ENCODE data around the gene C3orf62. TPM values are rescaled to one million over a fixed set of nuclear protein-coding genes. Genes with fewer than 3 reads are reported as not detected.

C3orf62 gene
- total RNA-seq (2014; rRNA removed; shearing (Covaris generic)) = 4.1 and 4.2 TPM in 2 replicates

DNA sequence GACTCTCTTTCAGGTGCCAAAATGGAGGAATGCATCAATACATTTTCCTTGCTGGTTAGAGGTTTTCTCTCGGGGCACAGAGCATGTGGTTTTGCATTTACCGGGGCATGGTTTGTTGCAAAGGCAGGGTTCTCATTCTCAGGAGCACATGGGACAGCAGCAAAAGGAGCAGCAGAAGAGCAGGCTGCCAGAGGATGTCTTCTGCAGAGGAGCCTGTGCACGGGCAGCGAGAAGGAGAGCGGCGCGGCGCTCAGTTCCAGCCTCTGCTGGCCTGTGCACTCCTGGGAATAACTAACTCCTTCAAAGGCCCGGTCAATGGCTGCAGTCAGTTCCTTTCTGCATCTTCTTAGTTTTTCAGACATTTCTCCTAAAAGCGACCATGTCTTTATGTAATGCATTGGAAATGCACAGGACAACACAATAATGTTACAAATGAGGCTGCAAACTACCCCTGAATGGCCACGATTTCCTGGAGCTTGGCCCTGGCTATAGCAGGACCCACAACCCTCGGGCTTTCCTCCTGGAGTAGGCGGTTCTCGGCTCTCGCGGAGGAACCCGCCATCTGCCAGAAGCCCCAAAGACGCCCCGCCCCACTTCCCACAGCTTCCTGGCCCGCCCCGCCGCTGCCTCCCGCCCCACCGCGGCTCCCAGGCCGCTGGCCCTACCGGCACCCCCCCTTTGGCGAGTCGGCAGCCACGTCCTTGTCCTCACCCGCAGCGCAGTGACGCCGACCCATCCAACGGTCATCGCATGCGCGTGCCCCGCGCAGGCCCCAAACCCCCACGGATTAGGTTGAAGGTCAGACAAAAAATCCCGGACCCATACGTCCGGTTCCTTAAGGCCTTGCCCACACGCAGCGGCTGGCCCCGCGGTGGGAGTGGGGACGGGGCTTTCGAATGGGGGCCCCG, at the start of gene C3orf62:
Gene C3orf62 (minus strand): TSS at position 758 of the 908 bp plus-strand sequence. CDS start 360 bp downstream, at position 398.

Small RNAs within 50 kb of the gene (small RNA-seq; reads per million reads assigned to genes)
- gene AC121247.2 (not detected), gene MIR4271 (not detected), gene RF00019 (not detected)

Other genes starting within 250 kb of the C3orf62 start
- 821 and 830 TPM in 2 replicates for gene IMPDH2, start 247.8 kb downstream of the C3orf62 start, total RNA-seq (2014; rRNA removed; shearing (Covaris generic))
- 59.3 and 90.7 TPM in 2 replicates for gene QRICH1, start 183.2 kb downstream of the C3orf62 start, total RNA-seq (2014; rRNA removed; shearing (Covaris generic))
- gene QARS1, start 172.5 kb downstream of the C3orf62 start, total RNA-seq (2014; rRNA removed; shearing (Covaris generic)) = 274 and 318 TPM in 2 replicates
- gene USP19, start 156.4 kb downstream of the C3orf62 start, total RNA-seq (2014; rRNA removed; shearing (Covaris generic)) = 95.6 and 106 TPM in 2 replicates
- 264 and 272 TPM in 2 replicates for gene LAMB2, start 144.2 kb downstream of the C3orf62 start, total RNA-seq (2014; rRNA removed; shearing (Covaris generic))
- 35.7 and 39.9 TPM in 2 replicates for gene CCDC71, start 110.9 kb downstream of the C3orf62 start, total RNA-seq (2014; rRNA removed; shearing (Covaris generic))
- 7.1 and 10.3 TPM in 2 replicates for gene KLHDC8B, start 105.6 kb downstream of the C3orf62 start, total RNA-seq (2014; rRNA removed; shearing (Covaris generic))
- gene USP4, start 62.8 kb upstream of the C3orf62 start, total RNA-seq (2014; rRNA removed; shearing (Covaris generic)) = 25.0 and 31.7 TPM in 2 replicates
- gene GPX1, start 81.1 kb upstream of the C3orf62 start, total RNA-seq (2014; rRNA removed; shearing (Covaris generic)) = 431 and 518 TPM in 2 replicates
- gene RHOA, start 134.7 kb upstream of the C3orf62 start, total RNA-seq (2014; rRNA removed; shearing (Covaris generic)) = 227 and 242 TPM in 2 replicates
- 11.1 and 14.8 TPM in 2 replicates for gene TCTA, start 135.2 kb upstream of the C3orf62 start, total RNA-seq (2014; rRNA removed; shearing (Covaris generic))
- gene AMT, start 145.2 kb upstream of the C3orf62 start, total RNA-seq (2014; rRNA removed; shearing (Covaris generic)) = 1.8 and 2.0 TPM in 2 replicates
- 4.3 and 4.9 TPM in 2 replicates for gene NICN1, start 152.1 kb upstream of the C3orf62 start, total RNA-seq (2014; rRNA removed; shearing (Covaris generic))
- gene DAG1, start 193.0 kb upstream of the C3orf62 start, total RNA-seq (2014; rRNA removed; shearing (Covaris generic)) = 112 and 115 TPM in 2 replicates